GM21723 (cell line): ENCODE measurements around the gene THSD7A.

Source experiments
- ATAC-seq: cut with Tn5 transposase; IDR thresholded peaks from one replicate; pipeline ENCODE4 v1.9.1; 2021; ENCODE audit warnings: mild to moderate bottlenecking, moderate library complexity; ENCODE audit not compliant: unreplicated experiment

The THSD7A gene

GRCh38 chr7:11754123-11754522 lies 77.9 kb downstream of the THSD7A start:
- ATAC-seq = peak; percentile 70

GRCh38 chr7:11753433-11753832 lies 78.6 kb downstream of the THSD7A start:
- no peak for ATAC-seq

- no peak for ATAC-seq
Measured at GRCh38 chr7:11751807-11752389, 80.1 kb downstream of the THSD7A start.

- no peak for ATAC-seq
Measured at GRCh38 chr7:11751315-11751714, 80.7 kb downstream of the THSD7A start.

GRCh38 chr7:11750191-11750590 lies 81.8 kb downstream of the THSD7A start:
- ATAC-seq = no peak

- ATAC-seq = no peak
Measured at GRCh38 chr7:11749629-11750028, 82.4 kb downstream of the THSD7A start.

GRCh38 chr7:11748884-11749283 lies 83.1 kb downstream of the THSD7A start:
- ATAC-seq = no peak

GRCh38 chr7:11747715-11748485 lies 84.1 kb downstream of the THSD7A start:
- no peak for ATAC-seq

GRCh38 chr7:11746591-11746990 lies 85.4 kb downstream of the THSD7A start:
- ATAC-seq = no peak

GRCh38 chr7:11743548-11743947 lies 88.5 kb downstream of the THSD7A start:
- ATAC-seq = no peak

GRCh38 chr7:11743016-11743415 lies 89.0 kb downstream of the THSD7A start:
- no peak for ATAC-seq

GRCh38 chr7:11742496-11742895 lies 89.5 kb downstream of the THSD7A start:
- ATAC-seq = no peak

- ATAC-seq = no peak
Measured at GRCh38 chr7:11737723-11738122, 94.3 kb downstream of the THSD7A start.

- ATAC-seq = no peak
Measured at GRCh38 chr7:11732207-11732606, 99.8 kb downstream of the THSD7A start.

- ATAC-seq = no peak
Measured at GRCh38 chr7:11730725-11731124, 101.3 kb downstream of the THSD7A start.

- ATAC-seq = no peak
Measured at GRCh38 chr7:11727864-11728263, 104.1 kb downstream of the THSD7A start.

GRCh38 chr7:11726794-11727155 lies 105.2 kb downstream of the THSD7A start:
- no peak for ATAC-seq

- ATAC-seq = no peak
Measured at GRCh38 chr7:11726001-11726793, 105.8 kb downstream of the THSD7A start.

- no peak for ATAC-seq
Measured at GRCh38 chr7:11716185-11716584, 115.8 kb downstream of the THSD7A start.

GRCh38 chr7:11714676-11715075 lies 117.3 kb downstream of the THSD7A start:
- no peak for ATAC-seq

GRCh38 chr7:11714205-11714604 lies 117.8 kb downstream of the THSD7A start:
- no peak for ATAC-seq

GRCh38 chr7:11713352-11713751 lies 118.6 kb downstream of the THSD7A start:
- no peak for ATAC-seq
